Prostate gland (tissue), 2 donors: ENCODE measurements around the gene ALDH1L1.

Experiments
- CTCF ChIP-seq, 4 experiments: fragments of 200-600 bp in 2 of 4; fragments of 450-650 bp in 2 of 4; sonication (generic) in 2 of 4; IDR thresholded peaks; 1 replicate in 3 of 4; 2 replicates in 1 of 4; pipeline ENCODE4 v1.5.1; 2016 to 2019; ENCODE audit warnings: antibody characterized with exemption in 4 of 4, mild to moderate bottlenecking in 2 of 4, moderate library complexity in 2 of 4
- POLR2A ChIP-seq: fragments of 450-650 bp; IDR thresholded peaks from one replicate; pipeline ENCODE4 v1.6.1; 2016; ENCODE audit warnings: antibody characterized with exemption, mild to moderate bottlenecking

GRCh38 chr3:126117212-126117611, 63.2 kb downstream of the ALDH1L1 start:
- no peak for TF ChIP-seq POLR2A
- no peak for TF ChIP-seq CTCF (IDR thresholded peaks at IDR 0.05)
